HFFc6 (cell line): ENCODE measurements around the gene PTGS2. TPM values are rescaled to one million over a fixed set of nuclear protein-coding genes. Genes with fewer than 3 reads are reported as not detected.
A peak's percentile ranks its signal among the peaks of the same experiment; 100 is the strongest.

Experiments
- DNase-seq: peaks from one replicate; pipeline ENCODE4 v3.0.0-alpha.2; 2018
- H3K27ac Mint-ChIP-seq: 2 replicates; pipeline ENCODE4 v1.8.0; 2020; ENCODE audit warnings: mild to moderate bottlenecking, mixed read lengths
- H3K27me3 Mint-ChIP-seq: 2 replicates; pipeline ENCODE4 v1.8.0; 2021; ENCODE audit warnings: mild to moderate bottlenecking, moderate library complexity, mixed read lengths; ENCODE audit not compliant: insufficient read depth
- H3K36me3 Mint-ChIP-seq: 2 replicates; pipeline ENCODE4 v1.8.0; 2021; ENCODE audit warnings: low read depth, mixed read lengths
- H3K4me1 Mint-ChIP-seq: 2 replicates; pipeline ENCODE4 v1.8.0; 2020; ENCODE audit warnings: low read depth, mixed read lengths
- H3K4me3 Mint-ChIP-seq: 2 replicates; pipeline ENCODE4 v1.8.0; 2020; ENCODE audit warnings: mild to moderate bottlenecking, moderate library complexity, mixed read lengths
- H3K9me3 Mint-ChIP-seq: 2 replicates; pipeline ENCODE4 v1.8.0; 2020; ENCODE audit warnings: mild to moderate bottlenecking, mixed read lengths
- total RNA-seq, 6 experiments: library from RNA; stranded (reverse); fragmentation: NEBNext Ultra II Directional; extraction: Animal tissue kit (Norgen Biotek cat#: 25700); gene quantifications; 2 replicates in 1 of 6; 3 replicates in 5 of 6; pipeline ENCODE4 v1.2.3, GENCODE V29; 2021
- TF ChIP-seq, protein P1 (sequence below): fragments of 200-600 bp; sonication (generic); IDR thresholded peaks from 2 replicates; pipeline ENCODE4 v1.5.0; 2021; ENCODE audit warnings: antibody characterized with exemption, mild to moderate bottlenecking

Gene PTGS2
- total RNA-seq, 6 experiments from 2014 or later: 59.2 to 176 (median 70.3) TPM

DNA sequence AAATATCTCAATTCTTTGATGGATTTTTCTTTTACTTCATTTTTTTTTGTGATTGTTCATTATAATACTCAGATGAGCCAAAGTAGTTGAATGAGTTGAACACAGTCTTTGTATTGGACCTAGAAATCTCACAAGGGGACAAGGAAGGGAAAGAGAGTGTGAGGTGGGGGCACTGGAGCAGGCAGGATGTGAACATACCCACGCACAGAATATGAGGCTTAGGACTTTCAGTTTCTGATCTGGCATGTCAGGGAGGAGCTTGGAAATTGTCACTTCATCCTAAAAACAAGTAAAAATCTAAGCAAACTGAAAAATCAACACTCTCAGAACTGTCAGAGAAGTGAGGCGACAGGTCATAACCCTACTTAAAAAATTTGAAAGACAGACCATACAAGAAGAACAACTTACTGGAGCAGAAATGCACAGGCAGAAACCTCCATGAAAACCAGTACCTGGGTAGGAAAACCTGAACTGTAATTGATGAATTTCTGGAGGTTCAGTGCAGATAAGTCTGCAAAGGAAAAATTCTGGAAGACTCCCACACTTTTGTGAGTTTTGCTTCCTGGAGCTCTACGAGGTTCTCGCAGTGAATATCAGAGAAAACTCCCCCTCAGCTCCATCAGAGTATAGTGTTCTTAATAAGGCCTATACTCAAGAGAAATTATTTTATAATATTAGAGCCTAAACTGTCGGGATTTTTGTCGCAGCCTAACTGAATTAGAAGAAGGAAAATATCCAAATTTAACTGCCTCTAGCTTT, 3.6 kb upstream of the PTGS2 start:
- Mint-ChIP-seq H3K9me3 (peaks cover 8% of the 10 kb centered on the region; the same call in 1 of the 2 replicates), H3K4me3 (peak overlapping the region; percentile 99), H3K4me1 (peaks cover 36% of the 10 kb centered on the region), H3K27me3 (peaks cover 6% of the 10 kb centered on the region; the same call in 1 of the 2 replicates), H3K27ac (peak overlapping the region; percentile 19; the same call in 1 of the 2 replicates), H3K36me3 (peaks cover 13% of the 10 kb centered on the region)
- TF ChIP-seq, protein P1, sequence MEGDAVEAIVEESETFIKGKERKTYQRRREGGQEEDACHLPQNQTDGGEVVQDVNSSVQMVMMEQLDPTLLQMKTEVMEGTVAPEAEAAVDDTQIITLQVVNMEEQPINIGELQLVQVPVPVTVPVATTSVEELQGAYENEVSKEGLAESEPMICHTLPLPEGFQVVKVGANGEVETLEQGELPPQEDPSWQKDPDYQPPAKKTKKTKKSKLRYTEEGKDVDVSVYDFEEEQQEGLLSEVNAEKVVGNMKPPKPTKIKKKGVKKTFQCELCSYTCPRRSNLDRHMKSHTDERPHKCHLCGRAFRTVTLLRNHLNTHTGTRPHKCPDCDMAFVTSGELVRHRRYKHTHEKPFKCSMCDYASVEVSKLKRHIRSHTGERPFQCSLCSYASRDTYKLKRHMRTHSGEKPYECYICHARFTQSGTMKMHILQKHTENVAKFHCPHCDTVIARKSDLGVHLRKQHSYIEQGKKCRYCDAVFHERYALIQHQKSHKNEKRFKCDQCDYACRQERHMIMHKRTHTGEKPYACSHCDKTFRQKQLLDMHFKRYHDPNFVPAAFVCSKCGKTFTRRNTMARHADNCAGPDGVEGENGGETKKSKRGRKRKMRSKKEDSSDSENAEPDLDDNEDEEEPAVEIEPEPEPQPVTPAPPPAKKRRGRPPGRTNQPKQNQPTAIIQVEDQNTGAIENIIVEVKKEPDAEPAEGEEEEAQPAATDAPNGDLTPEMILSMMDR: no peak
- no peak for DNase-seq

DNA sequence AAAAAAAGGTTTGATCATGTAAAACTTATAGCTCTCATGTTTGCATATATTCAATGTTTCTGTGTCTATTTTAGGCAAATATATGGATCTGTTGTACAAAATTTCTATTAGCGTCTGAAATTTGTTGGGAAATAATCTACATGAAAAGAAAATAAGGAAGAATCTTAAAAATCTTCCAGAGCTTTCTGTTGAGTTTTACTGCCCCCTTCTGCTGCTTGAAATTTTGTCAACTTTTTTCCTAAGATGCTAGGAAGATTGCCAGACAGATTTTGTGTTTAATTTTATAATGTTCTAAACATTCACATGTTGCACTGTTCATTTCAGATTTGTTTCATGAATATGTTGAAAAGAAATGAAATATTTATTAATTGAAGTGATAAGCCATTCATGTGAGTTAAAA, 2.5 kb upstream of the PTGS2 start:
- DNase-seq: peak; percentile 42
- Mint-ChIP-seq H3K9me3 (peaks cover 6% of the 10 kb centered on the region; the same call in 1 of the 2 replicates), H3K4me3 (peak overlapping the region; percentile 99), H3K4me1 (peaks cover 47% of the 10 kb centered on the region), H3K27me3 (peaks cover 6% of the 10 kb centered on the region; the same call in 1 of the 2 replicates), H3K36me3 (peaks cover 22% of the 10 kb centered on the region), H3K27ac (peak overlapping the region; percentile 80)
- TF ChIP-seq, protein P1: peak; percentile 78

DNA sequence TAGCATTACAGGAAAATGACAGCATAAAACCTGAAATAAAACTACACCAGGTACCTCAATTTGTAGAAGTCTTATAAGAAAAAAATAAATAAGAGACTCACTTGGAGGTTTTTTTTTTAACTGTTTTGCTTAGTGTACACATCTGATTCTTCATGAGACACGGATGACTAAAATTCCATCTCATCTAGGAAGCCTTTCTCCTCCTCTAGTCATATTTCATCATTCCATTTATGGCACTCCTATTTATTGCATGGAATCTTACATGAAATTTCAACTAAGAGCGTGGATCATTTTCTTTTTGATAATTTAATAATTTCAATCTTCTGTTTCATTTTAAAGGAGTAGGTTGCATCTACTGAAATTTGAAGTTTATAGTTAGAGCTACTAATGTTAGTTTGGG, 1.6 kb upstream of the PTGS2 start:
- peaks cover 22% of the 10 kb centered on the region for H3K36me3 Mint-ChIP-seq
- H3K27me3 Mint-ChIP-seq: peaks cover 6% of the 10 kb centered on the region
- TF ChIP-seq, protein P1: no peak
- no peak for DNase-seq
- H3K4me1 Mint-ChIP-seq: peaks cover 52% of the 10 kb centered on the region
- H3K9me3 Mint-ChIP-seq: no peaks in the 10 kb centered on the region; the same call in 1 of the 2 replicates
- peak overlapping the region; percentile 99 for H3K4me3 Mint-ChIP-seq
- peak overlapping the region; percentile 80 for H3K27ac Mint-ChIP-seq

DNA sequence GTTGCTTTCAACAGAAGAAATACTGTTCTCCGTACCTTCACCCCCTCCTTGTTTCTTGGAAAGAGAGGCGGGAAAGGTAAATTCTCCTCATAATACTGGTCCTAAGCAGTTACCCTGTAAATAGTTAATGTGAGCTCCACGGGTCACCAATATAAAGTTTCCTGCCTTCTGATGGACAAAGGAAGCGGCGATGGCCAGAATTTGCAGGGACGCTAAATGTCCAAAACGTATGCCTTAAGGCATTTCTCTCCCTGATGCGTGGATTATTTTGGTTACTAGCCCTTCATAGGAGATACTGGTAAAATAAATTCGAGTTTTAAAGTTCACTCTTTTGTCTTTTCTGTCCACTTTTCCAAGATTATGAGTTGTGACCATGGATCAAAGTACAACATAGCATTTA, 898 bp upstream of the PTGS2 start:
- Mint-ChIP-seq H3K9me3 (no peaks in the 10 kb centered on the region), H3K4me3 (peak overlapping the region; percentile 99), H3K27me3 (peaks cover 6% of the 10 kb centered on the region), H3K4me1 (peaks cover 57% of the 10 kb centered on the region), H3K27ac (peak overlapping the region; percentile 98), H3K36me3 (peaks cover 27% of the 10 kb centered on the region)
- DNase-seq: no peak
- TF ChIP-seq, protein P1: no peak

DNA sequence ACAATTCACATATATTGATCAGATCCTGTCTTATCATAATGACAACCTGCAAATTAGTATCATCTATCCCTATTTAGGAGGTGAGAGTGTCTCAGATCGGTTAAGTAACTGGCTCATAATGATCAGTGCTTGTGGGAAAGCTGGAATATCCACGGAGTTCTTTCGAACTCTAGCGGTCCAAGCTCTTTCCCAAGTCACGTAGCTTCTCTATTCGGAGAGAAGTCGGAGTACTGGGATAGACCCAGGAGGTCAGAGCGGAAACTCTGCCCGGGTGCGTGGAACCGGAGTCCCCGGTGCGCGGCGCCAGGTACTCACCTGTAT, 339 bp downstream of the PTGS2 start:
- TF ChIP-seq, protein P1: no peak
- peak overlapping the region; percentile 98 for H3K27ac Mint-ChIP-seq
- peaks cover 29% of the 10 kb centered on the region for H3K36me3 Mint-ChIP-seq
- DNase-seq: no peak
- H3K27me3 Mint-ChIP-seq: peaks cover 6% of the 10 kb centered on the region
- H3K4me3 Mint-ChIP-seq: peak overlapping the region; percentile 99
- H3K9me3 Mint-ChIP-seq: no peaks in the 10 kb centered on the region
- H3K4me1 Mint-ChIP-seq: peaks cover 63% of the 10 kb centered on the region
